GM12891 (cell line): ENCODE data around the gene EYS.
"Not testable (repeated sequence)": the region's sequence is repeated elsewhere in the genome, so short reads cannot be mapped to it uniquely, and the experiment has no call there.

Experiments used
- DNase-seq: peaks from one replicate; pipeline ENCODE4 v3.0.0; 2011; ENCODE audit warnings: low spot score; ENCODE audit not compliant: insufficient read length
- FAIRE-seq: peaks from 2 replicates; lab custom pipeline; 2011; peaks lifted over from hg19 to GRCh38; lab: Jason Lieb, UNC
- PAX5 ChIP-seq: IDR thresholded peaks from 2 replicates; pipeline ENCODE4 v1.6.1; 2011; ENCODE audit warnings: low read length, moderate library complexity, mild to moderate bottlenecking; ENCODE audit not compliant: insufficient read depth, severe bottlenecking
- POLR2A ChIP-seq: IDR thresholded peaks from 2 replicates; pipeline ENCODE4 v1.6.1; 2011; ENCODE audit warnings: low read depth, low read length, control low read depth
- POLR2AphosphoS5 ChIP-seq: IDR thresholded peaks from 2 replicates; pipeline ENCODE4 v1.6.1; 2011; ENCODE audit warnings: low read depth, low read length, control low read depth
- POU2F2 ChIP-seq: IDR thresholded peaks from 2 replicates; pipeline ENCODE4 v1.6.1; 2011; ENCODE audit warnings: low read depth, mild to moderate bottlenecking, control low read depth, low read length, moderate library complexity
- SPI1 ChIP-seq: IDR thresholded peaks from 2 replicates; pipeline ENCODE4 v1.6.1; 2011; ENCODE audit warnings: low read depth, low read length, control low read depth
- TAF1 ChIP-seq: IDR thresholded peaks from 2 replicates; pipeline ENCODE4 v1.6.1; 2011; ENCODE audit warnings: low read depth, low read length, control low read depth

EYS gene

GRCh38 chr6:63945987-63946386, 1761.0 kb downstream of the EYS start:
- TF ChIP-seq PAX5, result no peak
- TF ChIP-seq POLR2AphosphoS5, result no peak
- TF ChIP-seq SPI1, result no peak
- no peak for TF ChIP-seq POLR2A
- TF ChIP-seq TAF1, result no peak
- TF ChIP-seq POU2F2, result no peak
- DNase-seq (no peak), FAIRE-seq (no peak)

DNA sequence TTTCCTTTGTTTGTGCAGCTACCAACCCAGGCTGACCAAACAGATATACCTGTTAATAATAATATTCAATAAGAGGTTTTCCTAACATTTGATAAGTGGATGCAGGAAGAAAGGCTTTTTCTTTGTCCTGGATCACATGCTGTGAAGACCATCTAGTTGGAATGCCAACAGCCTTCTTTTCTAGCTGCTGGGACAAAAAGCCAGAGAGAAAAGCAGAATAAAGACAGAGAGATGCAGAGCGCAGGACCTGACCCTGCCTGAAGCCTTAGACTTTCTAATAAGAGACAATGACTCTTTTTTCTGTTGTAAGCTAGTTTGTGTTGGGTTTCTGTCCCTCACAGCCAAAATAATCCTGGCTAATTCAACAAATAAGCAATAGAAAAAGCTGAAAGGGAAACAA, 1763.2 kb downstream of the EYS start:
- no peak for DNase-seq
- FAIRE-seq, result no peak
- TF ChIP-seq SPI1 (no peak), POU2F2 (no peak), PAX5 (no peak)

DNA sequence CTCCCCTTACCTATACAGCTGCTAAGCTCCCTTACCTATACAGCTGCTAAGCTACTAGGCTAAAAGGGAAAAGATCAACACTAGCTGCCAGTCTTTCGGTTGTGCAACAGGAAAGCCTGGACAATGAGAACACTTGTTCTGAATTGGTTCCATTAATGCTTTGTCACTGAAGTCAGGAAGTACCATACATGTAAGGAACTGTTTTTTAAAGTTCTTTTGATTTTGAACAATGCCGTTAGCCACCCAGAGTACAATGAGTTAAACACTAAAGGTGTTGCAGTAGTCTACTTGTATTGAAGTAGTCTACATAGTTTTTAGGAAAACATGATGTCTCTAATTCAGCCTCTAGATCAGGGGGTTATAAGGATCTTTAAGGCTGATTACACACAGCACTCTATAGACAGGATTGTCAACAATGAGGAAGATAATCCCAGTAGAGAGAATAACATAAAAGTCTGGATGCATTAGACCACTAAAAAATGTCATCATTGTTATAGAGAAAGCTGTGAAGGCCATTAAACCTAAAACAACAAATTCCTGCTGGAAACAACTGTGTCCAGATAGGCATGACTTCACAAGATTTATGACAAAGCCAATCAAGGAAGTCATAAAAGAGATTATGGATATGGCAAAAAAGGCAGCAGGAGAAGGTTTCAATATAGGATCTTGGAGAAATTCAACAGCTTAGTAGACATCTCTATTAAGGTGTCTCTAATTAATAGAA, 1765.1 kb downstream of the EYS start:
- FAIRE-seq (no peak), DNase-seq (no peak)
- TF ChIP-seq POLR2A (no peak), TAF1 (no peak), PAX5 (no peak), SPI1 (no peak), POLR2AphosphoS5 (no peak), POU2F2 (no peak)

GRCh38 chr6:63940056-63940455, 1767.0 kb downstream of the EYS start:
- DNase-seq (no peak), FAIRE-seq (no peak)
- no peak for TF ChIP-seq SPI1
- no peak for TF ChIP-seq TAF1
- TF ChIP-seq POLR2A, result no peak
- no peak for TF ChIP-seq POU2F2
- TF ChIP-seq PAX5, result no peak
- no peak for TF ChIP-seq POLR2AphosphoS5

- FAIRE-seq, result no peak
- no peak for TF ChIP-seq SPI1
- no peak for TF ChIP-seq POLR2A
- no peak for TF ChIP-seq TAF1
- TF ChIP-seq POLR2AphosphoS5, result no peak
- TF ChIP-seq PAX5, result no peak
- no peak for TF ChIP-seq POU2F2
- no peak for DNase-seq
Measured at GRCh38 chr6:63936399-63936798, 1770.6 kb downstream of the EYS start.

DNA sequence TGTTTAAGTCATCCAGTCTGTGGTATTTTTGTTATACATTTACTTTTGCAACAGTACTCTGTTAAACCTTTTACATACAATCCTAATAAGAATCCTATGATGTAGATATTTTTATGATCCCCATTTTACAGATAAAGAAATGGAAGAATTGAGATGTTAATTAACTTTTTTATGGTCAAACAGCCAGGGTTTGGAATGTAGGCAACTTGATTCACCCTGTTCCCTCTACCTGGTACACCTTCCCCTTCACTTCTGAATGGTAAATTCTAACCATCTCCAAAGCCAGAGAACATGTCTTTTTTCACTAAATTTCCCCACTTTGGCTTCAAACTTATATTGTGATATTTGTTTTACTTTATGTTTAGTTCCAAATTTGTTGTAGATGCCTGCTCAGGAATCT, 1771.3 kb downstream of the EYS start:
- DNase-seq (no peak), FAIRE-seq (no peak)
- TF ChIP-seq SPI1 (no peak), PAX5 (no peak), POU2F2 (no peak), POLR2A (no peak), POLR2AphosphoS5 (no peak), TAF1 (no peak)

- not testable (repeated sequence) for DNase-seq, FAIRE-seq
Measured at GRCh38 chr6:63933948-63934347, 1773.1 kb downstream of the EYS start.

DNA sequence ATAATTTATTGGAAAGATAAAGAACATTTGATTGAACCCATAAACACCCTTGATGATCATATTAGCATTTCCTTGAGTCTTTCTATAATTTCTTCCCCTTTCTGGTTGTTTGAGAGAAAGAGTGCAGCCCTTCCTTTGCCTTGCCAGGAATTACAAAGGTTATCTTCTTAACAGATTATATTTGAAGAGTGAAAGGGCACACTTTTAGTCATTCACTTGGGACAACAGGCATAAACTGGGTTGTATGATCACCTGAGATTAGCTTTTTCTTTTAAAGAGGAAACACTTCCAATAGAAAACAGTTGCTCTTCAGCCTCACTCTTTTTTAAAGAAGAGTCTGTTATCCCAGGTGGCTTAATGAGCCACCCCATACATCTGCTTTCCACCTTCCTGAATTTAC, 1776.2 kb downstream of the EYS start:
- DNase-seq, result no peak
- TF ChIP-seq POU2F2, result no peak
- no peak for TF ChIP-seq PAX5
- no peak for TF ChIP-seq TAF1
- no peak for TF ChIP-seq SPI1
- TF ChIP-seq POLR2AphosphoS5, result no peak
- no peak for TF ChIP-seq POLR2A
- no peak for FAIRE-seq

DNA sequence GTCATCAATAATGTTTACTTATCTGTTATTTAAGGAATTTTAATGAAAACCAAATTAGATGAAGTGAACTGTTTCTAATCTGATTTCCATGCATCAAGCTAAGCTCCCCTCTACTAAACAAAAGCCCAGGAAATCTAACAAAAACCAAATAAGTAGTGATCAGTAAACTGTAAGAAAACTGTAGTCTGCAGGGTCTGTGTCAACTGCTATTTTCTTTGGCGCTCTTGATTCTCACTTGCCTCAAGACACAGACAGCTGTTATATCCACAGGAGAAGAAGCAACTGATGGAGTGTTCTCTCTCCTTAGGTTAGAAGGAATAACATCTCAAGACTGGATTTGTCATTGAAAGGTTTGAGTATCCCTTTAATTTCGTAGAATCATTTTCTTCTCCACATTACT, 1777.9 kb downstream of the EYS start:
- DNase-seq (no peak), FAIRE-seq (no peak)
- no peak for TF ChIP-seq TAF1
- TF ChIP-seq POU2F2, result no peak
- no peak for TF ChIP-seq PAX5
- TF ChIP-seq SPI1, result no peak
- TF ChIP-seq POLR2AphosphoS5, result no peak
- TF ChIP-seq POLR2A, result no peak

GRCh38 chr6:63928613-63929012, 1778.4 kb downstream of the EYS start:
- no peak for FAIRE-seq

More at GRCh38 chr6:63928613-63929012, 1778.4 kb downstream of the EYS start:
- no peak for DNase-seq
- TF ChIP-seq POLR2A (no peak), TAF1 (no peak), POU2F2 (no peak), PAX5 (no peak), SPI1 (no peak), POLR2AphosphoS5 (no peak)
